Activated effector memory CD4-positive, alpha-beta T cell treated with Interleukin-2 at 50 U/mL for 16 hours (primary cell): ENCODE results near the gene GIMAP8.

Experiments used
- DNase-seq: peaks from one replicate; pipeline ENCODE4 v3.0.0-alpha.2; 2020

GIMAP8 gene

GRCh38 chr7:150412016-150412415 lies 38.4 kb upstream of the GIMAP8 start:
- no peak for DNase-seq

- no peak for DNase-seq
Observed at GRCh38 chr7:150412518-150413488, 37.6 kb upstream of the GIMAP8 start.

- no peak for DNase-seq
Observed at GRCh38 chr7:150413640-150414081, 36.8 kb upstream of the GIMAP8 start.

GRCh38 chr7:150415161-150416153 lies 35.0 kb upstream of the GIMAP8 start:
- no peak for DNase-seq

GRCh38 chr7:150417239-150417638 lies 33.2 kb upstream of the GIMAP8 start:
- no peak for DNase-seq

DNA sequence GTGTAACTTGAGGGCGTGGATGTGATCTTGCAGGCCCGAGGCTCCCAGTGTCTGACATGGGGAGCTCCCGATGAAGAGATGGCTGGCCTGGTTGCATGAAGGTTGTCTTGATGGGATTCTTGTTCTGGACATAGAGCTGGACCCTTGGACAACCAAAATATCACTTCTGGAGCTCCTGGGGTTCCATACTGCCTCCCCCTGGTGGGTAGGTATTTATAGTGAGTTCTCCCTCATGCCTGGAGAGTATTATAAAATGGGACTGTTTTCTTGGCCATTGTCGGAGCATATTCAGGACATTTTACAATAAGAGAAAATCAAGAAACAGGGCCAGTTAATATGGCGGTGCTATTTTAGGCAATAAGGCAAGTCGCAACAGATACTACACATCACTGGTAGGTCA lies 32.6 kb upstream of the GIMAP8 start:
- DNase-seq, result no peak

DNA sequence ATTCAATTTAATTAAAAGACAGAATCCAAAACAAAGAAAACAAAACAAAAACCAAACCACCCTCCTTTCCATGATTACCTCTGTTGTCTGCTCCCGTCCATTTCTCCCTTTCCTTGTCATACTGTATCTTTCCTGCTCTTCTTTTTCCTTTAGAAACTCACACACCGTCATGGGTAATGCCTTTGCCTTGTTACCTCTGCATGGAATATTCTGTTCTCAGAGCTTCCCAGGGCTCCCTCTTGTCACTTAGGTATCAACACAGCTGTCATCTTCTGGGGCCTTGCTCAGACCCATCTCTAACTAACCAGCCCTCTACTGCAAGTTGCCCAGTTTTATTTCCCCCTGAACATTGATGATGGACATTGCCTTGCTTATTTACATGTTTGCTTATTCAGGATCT lies 30.2 kb upstream of the GIMAP8 start:
- no peak for DNase-seq

DNA sequence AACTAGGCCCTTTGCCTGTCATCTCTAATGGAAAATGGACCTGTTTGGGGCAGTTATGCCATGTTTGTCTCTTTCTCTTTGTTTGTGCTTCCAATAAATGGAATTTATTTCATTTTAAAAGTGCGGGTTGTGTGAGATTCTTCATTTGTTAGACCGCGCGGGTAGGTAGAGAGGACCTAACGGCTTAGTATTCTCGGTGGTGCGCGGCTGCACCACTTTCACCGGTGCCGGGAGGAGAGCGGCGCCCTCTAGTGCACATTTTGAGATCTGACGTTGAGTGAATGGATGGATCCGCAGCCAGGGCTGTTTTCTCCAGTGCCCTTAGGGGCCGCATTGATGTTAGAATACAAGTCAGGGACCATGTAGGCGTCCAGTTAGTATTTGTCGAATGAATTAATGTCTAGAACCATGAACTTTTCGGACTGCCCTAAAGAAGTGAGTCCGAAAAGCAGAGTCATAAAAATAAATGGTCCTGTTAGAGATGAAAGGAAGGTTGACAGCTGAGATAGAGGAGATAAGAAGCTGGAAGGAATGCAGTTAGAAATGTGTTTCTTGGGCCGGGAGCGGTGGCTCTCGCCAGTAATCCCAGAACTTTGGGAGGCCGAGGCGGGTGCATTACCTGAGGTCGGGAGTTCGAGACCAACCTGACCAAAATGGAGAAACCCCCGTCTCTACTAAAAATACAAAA lies 29.3 kb upstream of the GIMAP8 start:
- peak; percentile 77 for DNase-seq

DNA sequence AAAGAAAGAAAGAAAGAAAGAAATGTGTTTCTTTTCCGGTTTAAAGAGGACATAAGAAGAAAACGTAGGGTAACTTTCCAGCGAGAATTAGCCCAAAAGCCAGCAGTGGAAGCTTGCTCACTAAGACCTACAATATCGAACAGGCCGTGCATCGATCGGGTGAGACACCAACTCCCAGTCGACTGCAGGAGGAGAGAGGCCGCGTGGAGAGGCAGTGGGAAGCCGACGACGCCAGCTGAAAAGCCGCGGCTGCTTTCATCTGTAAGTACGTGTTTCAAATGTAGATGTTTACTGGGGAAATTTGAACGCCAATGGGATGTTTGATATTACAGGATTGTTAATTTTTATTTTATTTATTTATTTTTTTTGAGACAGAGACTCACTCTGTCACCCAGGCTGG lies 28.6 kb upstream of the GIMAP8 start:
- no peak for DNase-seq

DNA sequence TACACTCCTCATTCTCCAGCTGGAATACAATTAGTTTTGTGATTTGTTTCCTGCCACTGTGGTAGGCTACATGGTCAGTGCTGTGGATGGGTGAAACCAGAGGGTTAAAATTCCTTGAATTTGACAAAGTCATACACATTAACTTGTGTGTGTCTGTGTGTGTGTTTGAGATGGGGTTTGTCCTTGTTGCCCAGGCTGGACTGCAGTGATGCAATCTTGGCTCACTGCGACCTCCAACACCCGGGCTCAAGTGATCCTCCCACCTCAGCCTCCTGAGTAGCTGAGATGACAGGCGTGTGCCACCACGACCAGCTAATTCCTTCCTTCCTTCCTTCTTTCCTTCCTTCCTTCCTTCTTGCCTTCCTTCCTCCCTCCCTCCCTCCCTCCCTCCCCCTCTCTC lies 24.8 kb upstream of the GIMAP8 start:
- DNase-seq, result no peak

GRCh38 chr7:150428671-150429451 lies 21.6 kb upstream of the GIMAP8 start:
- no peak for DNase-seq

DNA sequence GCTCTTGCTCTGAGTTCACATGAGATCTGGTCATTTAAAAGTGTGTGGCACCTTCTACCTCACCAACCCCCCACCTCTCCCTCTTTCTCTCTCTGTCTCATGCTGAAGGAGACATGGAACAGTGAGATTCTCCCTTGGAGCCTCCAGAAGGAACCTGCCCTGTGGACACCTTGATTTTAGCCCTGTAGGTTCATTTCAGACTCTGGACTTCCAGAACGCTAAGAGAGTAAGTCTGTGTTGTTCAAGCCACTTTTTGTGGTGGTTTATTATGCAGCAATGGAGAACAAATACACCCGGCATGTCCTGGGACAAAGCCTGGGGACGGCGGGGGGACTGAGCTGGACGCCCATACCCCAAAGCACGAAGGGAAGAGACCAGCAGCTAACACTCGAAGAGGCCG lies 20.7 kb upstream of the GIMAP8 start:
- DNase-seq, result no peak

- no peak for DNase-seq
Observed at GRCh38 chr7:150430465-150431085, 19.9 kb upstream of the GIMAP8 start.

DNA sequence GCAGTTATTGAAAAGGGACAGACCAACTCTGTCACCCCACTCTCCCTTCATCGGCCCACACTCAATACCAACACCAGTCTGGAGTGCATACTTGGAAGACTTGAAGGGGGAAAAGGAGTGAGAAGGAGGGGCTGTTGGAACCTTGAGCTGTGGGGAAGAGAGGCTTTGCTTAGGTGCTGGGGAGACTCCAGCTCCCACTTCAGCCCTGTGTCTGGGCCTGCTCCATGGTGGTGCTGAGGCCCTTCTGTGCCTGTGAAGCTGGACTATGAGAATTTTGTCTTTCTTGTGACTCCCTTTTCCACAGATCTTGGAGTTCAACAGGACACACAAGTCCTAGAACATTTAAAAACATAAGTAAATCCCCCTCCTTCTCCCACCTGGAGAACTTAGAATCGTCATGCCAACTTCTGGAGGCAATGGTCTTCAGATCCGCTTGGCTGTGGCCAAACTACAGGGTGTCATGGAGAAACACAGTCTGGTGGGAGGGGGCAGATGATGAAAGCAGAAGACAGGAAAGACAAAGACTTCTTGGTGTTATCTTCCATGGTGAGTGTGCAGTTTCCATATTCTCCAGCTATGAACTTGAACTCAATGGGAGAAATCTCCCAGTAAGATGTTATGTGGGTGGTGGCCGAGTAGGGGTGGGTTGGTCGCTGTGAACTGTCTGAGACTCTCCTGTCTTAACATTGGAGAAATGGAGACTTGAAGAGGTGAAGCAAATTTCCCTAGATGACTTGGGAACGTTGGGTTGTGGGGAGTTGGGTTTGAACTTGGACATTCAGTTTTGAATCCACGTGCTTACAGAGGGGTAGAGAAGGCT lies 18.4 kb upstream of the GIMAP8 start:
- DNase-seq, result no peak

- no peak for DNase-seq
Observed at GRCh38 chr7:150432915-150433892, 17.2 kb upstream of the GIMAP8 start.

- DNase-seq, result no peak
Observed at GRCh38 chr7:150434240-150434639, 16.2 kb upstream of the GIMAP8 start.

DNA sequence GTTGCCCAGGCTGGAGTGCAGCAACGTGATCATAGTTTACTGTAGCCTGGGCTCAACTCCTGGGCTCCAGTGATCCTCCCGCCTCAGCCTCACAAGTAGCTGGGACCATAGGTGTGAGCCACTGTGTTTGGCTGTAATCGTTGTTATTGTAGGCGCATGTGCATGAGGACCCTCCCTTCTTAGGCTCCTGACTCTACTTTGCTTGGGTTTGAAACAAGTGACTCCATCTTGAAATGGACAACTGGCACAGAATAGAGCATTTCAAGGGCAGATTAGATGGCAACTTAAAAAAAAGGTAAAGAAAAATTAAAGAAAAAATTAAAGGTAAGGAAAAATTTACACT lies 15.4 kb upstream of the GIMAP8 start:
- DNase-seq, result no peak

- no peak for DNase-seq
Observed at GRCh38 chr7:150435390-150436073, 14.9 kb upstream of the GIMAP8 start.

DNA sequence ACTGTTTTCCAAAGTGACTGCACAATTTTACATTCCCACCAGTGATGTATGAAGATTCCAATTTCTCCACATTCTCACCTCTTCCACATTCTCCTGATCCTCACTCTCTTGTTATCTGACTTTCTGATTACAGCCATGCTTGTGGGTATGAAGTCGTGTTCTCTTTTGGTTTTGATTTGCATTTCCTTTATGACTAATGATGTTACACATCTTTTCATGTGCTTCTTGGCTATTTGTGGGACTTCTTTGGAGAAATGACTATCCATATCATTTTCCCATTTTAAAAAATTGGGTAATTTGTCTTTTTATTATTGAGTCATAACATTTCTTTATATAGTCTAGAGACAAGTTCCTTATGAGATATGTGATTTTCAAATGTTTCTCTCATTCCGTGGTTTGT lies 10.5 kb upstream of the GIMAP8 start:
- no peak for DNase-seq
